Thymus (tissue), 11 donors: ENCODE results near the gene NDUFS2. TPM values are rescaled to one million over a fixed set of nuclear protein-coding genes. Genes with fewer than 3 reads are reported as not detected.
A peak's percentile ranks its signal among the peaks of the same experiment; 100 is the strongest.

Source experiments
- DNase-seq, 9 donors: peaks; one replicate each; pipeline ENCODE4 v3.0.0-alpha.2; 2013; ENCODE audit warnings: low spot score in 9 of 9, low read depth in 6 of 9, missing footprints in 1 of 9
- H3K27ac ChIP-seq, 2 donors: one replicate each; pipeline ENCODE4 v1.5.1; 2013; ENCODE audit warnings: control low read depth in 1 of 2, low read depth in 1 of 2, low read length in 1 of 2, mild to moderate bottlenecking in 1 of 2, moderate library complexity in 1 of 2
- H3K27me3 ChIP-seq, 2 donors: one replicate each; pipeline ENCODE4 v1.5.1; 2013; ENCODE audit warnings: low read length in 1 of 2; ENCODE audit not compliant: control insufficient read depth in 2 of 2, insufficient read depth in 1 of 2
- H3K36me3 ChIP-seq, 2 donors: one replicate each; pipeline ENCODE4 v1.5.1; 2013; ENCODE audit warnings: low read length in 1 of 2, mild to moderate bottlenecking in 1 of 2, moderate library complexity in 1 of 2; ENCODE audit not compliant: control insufficient read depth in 2 of 2, insufficient read depth in 2 of 2
- H3K4me1 ChIP-seq, 2 donors: one replicate each; pipeline ENCODE4 v1.5.1; 2013; ENCODE audit warnings: low read length in 2 of 2; ENCODE audit not compliant: control insufficient read depth in 2 of 2, insufficient read depth in 2 of 2
- H3K4me3 ChIP-seq, 2 donors: one replicate each; pipeline ENCODE4 v1.5.1; 2013; ENCODE audit warnings: low read length in 2 of 2, control low read depth in 1 of 2, mild to moderate bottlenecking in 1 of 2
- H3K9me3 ChIP-seq, 2 donors: one replicate each; pipeline ENCODE4 v1.5.1; 2013; ENCODE audit warnings: low read length in 1 of 2, mild to moderate bottlenecking in 1 of 2; ENCODE audit not compliant: control insufficient read depth in 2 of 2, insufficient read depth in 1 of 2
- WGBS: extraction: QIAGEN DNeasy Blood & Tissue Kit; methylation state at CpG from one replicate; pipeline ENCODE4 v1.1.7; 2013; 5-methylcytosine and 5-hydroxymethylcytosine counted together
- polyA plus RNA-seq: library from polyadenylated mRNA; stranded (reverse); fragments of 200-250 nt; gene quantifications from one replicate; pipeline ENCODE4 v1.2.3, GENCODE V29; 2013
- total RNA-seq: library from RNA; stranded (reverse); fragments of 120-200 nt; gene quantifications from one replicate; pipeline ENCODE4 v1.2.4, GENCODE V29; 2013
- donor health status: healthy.

NDUFS2 gene
- total and polyA plus RNA-seq, 2 donors: 39.9 to 67.7 TPM

DNA sequence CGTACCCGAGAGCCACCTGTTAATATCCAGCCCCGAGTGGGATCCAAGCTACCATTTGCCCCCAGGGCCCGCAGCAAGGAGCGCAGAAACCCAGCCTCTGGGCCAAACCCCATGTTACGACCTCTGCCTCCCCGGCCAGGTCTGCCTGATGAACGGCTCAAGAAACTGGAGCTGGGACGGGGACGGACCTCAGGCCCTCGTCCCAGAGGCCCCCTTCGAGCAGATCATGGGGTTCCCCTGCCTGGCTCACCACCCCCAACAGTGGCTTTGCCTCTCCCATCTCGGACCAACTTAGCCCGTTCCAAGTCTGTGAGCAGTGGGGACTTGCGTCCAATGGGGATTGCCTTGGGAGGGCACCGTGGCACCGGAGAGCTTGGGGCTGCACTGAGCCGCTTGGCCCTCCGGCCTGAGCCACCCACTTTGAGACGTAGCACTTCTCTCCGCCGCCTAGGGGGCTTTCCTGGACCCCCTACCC lies 41.5 kb upstream of the NDUFS2 start:
- Histone ChIP-seq H3K9me3 (no peaks in the 10 kb centered on the region), H3K27me3 (no peaks in the 10 kb centered on the region), H3K27ac (no peak overlapping the region), H3K4me1 (peaks cover 12 to 27% of the 10 kb centered on the region in 2 donors), H3K36me3 (peaks cover 47 to 50% of the 10 kb centered on the region in 2 donors), H3K4me3 (no peak overlapping the region)
- WGBS: 97% methylated on average over 22 of the region's 22 CpGs
- no peak for DNase-seq

DNA sequence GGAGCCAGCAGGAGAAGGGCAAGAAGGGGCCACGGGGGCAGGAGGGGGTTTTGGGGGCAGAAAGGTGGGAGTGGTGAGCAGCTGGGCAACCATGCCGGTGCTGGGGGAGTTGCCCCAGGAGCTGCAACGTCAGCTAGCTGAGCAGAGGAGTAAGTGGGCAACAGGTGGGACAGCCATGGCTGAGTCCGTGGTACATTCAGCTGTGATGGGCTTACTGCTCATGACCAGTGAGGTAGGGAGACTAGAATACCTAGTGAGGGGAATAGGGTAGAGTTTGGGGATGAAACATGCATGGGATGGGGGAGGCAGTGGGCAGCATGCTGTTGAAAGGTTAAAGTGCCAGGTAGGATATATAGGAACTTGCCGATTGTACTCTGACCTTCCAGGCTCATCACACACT lies 40.5 kb upstream of the NDUFS2 start:
- no peaks in the 10 kb centered on the region for H3K27me3 ChIP-seq

DNA sequence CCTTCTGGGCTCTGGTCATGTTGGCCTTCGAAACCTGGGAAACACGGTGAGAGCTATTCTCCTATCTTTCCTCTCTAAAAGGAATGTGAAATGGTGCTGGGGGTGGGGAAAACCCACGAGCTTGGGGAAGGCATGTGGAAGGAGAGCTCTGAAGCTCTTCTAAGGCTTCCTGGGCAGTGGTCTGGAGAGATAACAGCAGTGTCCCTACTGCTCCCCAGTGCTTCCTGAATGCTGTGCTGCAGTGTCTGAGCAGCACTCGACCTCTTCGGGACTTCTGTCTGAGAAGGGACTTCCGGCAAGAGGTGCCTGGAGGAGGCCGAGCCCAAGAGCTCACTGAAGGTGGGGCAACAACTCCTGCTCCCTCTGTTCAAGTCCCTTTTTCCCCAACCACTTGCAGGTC lies 40.1 kb upstream of the NDUFS2 start:
- 95% methylated on average over 7 of the region's 7 CpGs for WGBS
- Histone ChIP-seq H3K4me3 (no peak overlapping the region), H3K36me3 (peaks cover 42 to 46% of the 10 kb centered on the region in 2 donors), H3K27ac (no peak overlapping the region), H3K27me3 (no peaks in the 10 kb centered on the region), H3K4me1 (peaks cover 17 to 36% of the 10 kb centered on the region in 2 donors), H3K9me3 (no peaks in the 10 kb centered on the region)
- DNase-seq: no peak

More for the DNA sequence above, 40.5 kb upstream of the NDUFS2 start:
- H3K27ac ChIP-seq: no peak overlapping the region
- 98% methylated on average over 5 of the region's 5 CpGs for WGBS
- H3K4me1 ChIP-seq: peaks cover 13 to 32% of the 10 kb centered on the region in 2 donors
- H3K36me3 ChIP-seq: peaks cover 45 to 50% of the 10 kb centered on the region in 2 donors
- DNase-seq: no peak
- H3K4me3 ChIP-seq: no peak overlapping the region
- no peaks in the 10 kb centered on the region for H3K9me3 ChIP-seq

DNA sequence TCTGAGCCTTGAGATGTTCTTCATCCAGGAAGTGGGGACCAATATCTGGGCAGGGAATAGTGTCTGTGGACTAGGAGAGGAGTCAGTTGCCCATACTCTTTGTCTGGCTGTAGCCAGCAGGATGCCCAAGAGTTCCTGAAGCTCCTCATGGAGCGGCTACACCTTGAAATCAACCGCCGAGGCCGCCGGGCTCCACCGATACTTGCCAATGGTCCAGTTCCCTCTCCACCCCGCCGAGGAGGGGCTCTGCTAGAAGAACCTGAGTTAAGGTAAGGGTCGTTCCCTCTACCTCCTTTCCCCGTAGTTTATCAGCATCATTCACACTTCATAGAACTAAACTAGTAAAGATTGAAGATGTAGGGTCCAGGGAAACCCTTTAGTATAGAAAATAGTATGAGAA lies 39.4 kb upstream of the NDUFS2 start:
- Histone ChIP-seq H3K27ac (no peak overlapping the region), H3K36me3 (peaks cover 39% of the 10 kb centered on the region in 2 donors), H3K9me3 (no peaks in the 10 kb centered on the region), H3K4me3 (no peak overlapping the region), H3K4me1 (peaks cover 20 to 39% of the 10 kb centered on the region in 2 donors), H3K27me3 (no peaks in the 10 kb centered on the region)
- DNase-seq: no peak
- 97% methylated on average over 10 of the region's 10 CpGs for WGBS

DNA sequence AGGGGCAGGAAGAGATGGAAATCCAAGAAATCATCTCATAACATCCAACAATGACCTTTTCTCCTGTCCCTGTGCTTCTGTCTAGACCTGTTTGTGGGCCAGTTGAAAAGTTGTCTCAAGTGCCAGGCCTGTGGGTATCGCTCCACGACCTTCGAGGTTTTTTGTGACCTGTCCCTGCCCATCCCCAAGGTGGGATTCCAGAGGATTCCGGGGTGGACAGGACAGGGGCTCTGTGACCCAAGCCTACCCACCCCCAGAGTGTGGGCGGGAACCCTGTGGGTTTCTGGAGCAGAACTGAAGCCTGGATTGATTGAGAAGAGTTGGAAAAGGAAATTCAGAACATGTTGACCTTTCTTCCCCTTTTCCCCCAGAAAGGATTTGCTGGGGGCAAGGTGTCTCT lies 38.4 kb upstream of the NDUFS2 start:
- no peak overlapping the region for H3K27ac ChIP-seq
- H3K36me3 ChIP-seq: peaks cover 29 to 32% of the 10 kb centered on the region in 2 donors
- peaks cover 20 to 34% of the 10 kb centered on the region in 2 donors for H3K4me1 ChIP-seq
- no peaks in the 10 kb centered on the region for H3K9me3 ChIP-seq
- H3K4me3 ChIP-seq: no peak overlapping the region
- no peaks in the 10 kb centered on the region for H3K27me3 ChIP-seq
- WGBS: 97% methylated on average over 5 of the region's 5 CpGs
- DNase-seq: no peak

DNA sequence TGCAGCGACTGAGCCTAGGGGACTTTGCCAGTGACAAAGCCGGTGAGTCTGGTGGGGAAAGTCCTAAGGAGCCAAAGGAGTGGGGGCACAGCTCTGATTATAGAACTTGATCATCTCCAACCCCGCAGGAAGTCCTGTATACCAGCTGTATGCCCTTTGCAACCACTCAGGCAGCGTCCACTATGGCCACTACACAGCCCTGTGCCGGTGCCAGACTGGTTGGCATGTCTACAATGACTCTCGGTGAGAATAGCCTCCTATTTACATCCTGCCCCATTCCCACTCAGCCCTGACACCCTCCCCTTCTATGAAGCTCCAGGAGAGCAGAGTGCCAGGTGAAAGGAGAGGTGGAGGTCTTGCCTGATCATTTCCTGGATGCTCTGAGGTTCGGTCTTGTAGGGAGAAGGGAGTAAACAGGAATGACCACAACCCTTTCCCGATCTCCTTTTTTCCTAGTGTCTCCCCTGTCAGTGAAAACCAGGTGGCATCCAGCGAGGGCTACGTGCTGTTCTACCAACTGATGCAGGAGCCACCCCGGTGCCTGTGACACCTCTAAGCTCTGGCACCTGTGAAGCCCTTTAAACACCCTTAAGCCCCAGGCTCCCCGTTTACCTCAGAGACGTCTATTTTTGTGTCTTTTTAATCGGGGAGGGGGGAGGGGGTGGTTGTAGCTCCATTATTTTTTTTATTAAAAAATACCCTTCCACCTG lies 37.1 kb upstream of the NDUFS2 start:
- Histone ChIP-seq H3K4me1 (peaks cover 16 to 27% of the 10 kb centered on the region in 2 donors), H3K4me3 (peak overlapping the region; percentile 62 to 79)

DNA sequence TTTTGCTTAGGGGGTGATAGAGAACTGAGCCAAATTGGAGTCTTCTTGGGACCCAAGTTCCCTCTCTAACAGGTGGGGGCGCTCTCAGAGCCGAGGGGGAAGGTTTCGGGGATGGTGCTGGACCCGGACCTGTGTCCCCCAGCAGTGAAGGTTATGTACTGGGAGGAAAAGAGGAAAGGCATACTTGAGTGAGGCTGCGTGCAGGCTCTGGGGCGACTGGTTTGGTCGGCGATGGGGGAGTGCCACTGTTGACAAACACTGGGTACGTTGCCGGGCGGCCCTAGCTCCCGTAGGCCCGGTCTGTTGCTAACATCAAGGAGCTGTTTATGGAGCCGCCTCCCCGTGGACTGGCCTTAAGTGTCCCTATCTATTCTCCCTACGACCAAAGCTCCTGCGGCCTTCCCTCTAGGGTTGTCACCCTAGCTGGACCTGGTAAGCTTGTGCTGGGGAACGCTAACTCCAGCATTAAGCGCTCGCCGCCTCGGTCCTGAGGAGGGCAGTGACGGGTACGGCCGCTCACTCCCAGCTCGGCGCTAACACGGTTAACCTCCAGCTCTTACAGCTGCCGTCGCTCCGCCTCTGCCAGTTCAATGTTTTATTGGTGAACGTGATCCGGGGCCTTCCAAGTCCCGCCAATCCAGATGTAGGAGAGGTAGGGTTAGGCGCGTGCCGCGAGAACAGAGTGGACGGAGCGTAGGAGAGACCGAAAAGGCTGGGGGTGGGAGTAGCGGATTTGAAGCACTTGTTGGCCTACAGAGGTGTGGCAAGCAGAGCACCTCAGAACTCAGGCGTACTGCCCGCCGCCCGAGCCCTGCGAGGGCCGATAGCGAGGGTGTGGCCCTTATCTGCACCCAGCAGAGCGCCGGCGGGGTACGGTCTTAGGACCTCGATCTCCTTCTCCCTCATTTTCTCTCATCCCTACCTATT lies 36.2 kb upstream of the NDUFS2 start, which contains the start of gene PPOX:
TSS of gene PPOX (plus strand) at position 685 of the 927 bp plus-strand sequence. CDS start 422 bp downstream, outside the sequence.
- peak within 1 kb of the TSS; percentile 85 to 95 for H3K27ac ChIP-seq
- peaks cover 37 to 47% of the 10 kb centered on the region in 2 donors for H3K36me3 ChIP-seq
- no peaks in the 10 kb centered on the region for H3K27me3 ChIP-seq
- peak within 1 kb of the TSS; percentile 62 to 79 for H3K4me3 ChIP-seq
- WGBS: under 1% methylated on average over 54 of the region's 54 CpGs
- no peaks in the 10 kb centered on the region for H3K9me3 ChIP-seq
- H3K4me1 ChIP-seq: peaks cover 12 to 21% of the 10 kb centered on the region in 2 donors
- peak; percentile 83 to 97 (median 92) for DNase-seq

More for the DNA sequence above, 37.1 kb upstream of the NDUFS2 start:
- peaks cover 34 to 40% of the 10 kb centered on the region in 2 donors for H3K36me3 ChIP-seq
- 80% methylated on average over 14 of the region's 14 CpGs for WGBS
- H3K27ac ChIP-seq: peak overlapping the region in 1 of 2 donors; percentile 95
- DNase-seq: no peak
- H3K9me3 ChIP-seq: no peaks in the 10 kb centered on the region
- no peaks in the 10 kb centered on the region for H3K27me3 ChIP-seq

DNA sequence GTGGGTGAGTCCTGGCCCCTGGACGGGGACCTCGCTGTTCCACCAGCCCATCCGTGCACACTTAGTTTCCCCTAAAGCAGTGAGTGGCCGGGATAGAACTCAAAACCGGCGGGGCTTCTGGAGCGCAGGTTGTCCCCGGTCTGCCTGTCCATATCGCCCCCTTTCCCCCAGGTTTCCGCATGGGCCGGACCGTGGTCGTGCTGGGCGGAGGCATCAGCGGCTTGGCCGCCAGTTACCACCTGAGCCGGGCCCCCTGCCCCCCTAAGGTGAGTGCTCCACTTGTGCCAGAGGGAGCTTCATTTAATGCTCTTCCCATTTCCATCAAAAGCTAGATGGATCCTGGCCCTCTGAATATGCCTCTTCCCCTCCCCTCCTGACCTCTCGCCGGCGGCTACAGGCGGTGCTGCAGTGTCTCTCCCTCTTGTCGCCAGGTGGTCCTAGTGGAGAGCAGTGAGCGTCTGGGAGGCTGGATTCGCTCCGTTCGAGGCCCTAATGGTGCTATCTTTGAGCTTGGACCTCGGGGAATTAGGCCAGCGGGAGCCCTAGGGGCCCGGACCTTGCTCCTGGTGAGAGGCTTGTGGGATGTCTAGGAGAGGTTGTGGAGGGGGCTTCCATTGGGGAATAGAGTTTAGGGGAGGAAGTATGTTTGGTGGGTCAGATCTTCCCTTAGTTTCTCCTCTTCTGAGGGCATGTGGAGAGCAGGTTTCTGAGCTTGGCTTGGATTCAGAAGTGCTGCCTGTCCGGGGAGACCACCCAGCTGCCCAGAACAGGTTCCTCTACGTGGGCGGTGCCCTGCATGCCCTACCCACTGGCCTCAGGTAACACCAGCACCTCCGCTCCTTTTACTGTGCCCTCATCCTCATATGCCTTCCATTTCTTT lies 35.3 kb upstream of the NDUFS2 start:
- Histone ChIP-seq H3K27me3 (no peaks in the 10 kb centered on the region), H3K27ac (peak overlapping the region; percentile 58), H3K36me3 (peaks cover 46 to 54% of the 10 kb centered on the region in 2 donors), H3K9me3 (no peaks in the 10 kb centered on the region), H3K4me3 (peak overlapping the region; percentile 62 to 79), H3K4me1 (peaks cover 12 to 21% of the 10 kb centered on the region in 2 donors)
- 13% methylated on average over 33 of the region's 33 CpGs for WGBS
- DNase-seq: no peak
